Esophagus squamous epithelium (tissue), 5 donors: Measurements from ENCODE around the gene SOX6. TPM values are rescaled to one million over a fixed set of nuclear protein-coding genes. Genes with fewer than 3 reads are reported as not detected.

Source experiments
- DNase-seq: peaks from one replicate; lab custom pipeline; 2025; lab: John Stamatoyannopoulos, UW
- H3K27ac ChIP-seq, 4 donors: fragments of 200-600 bp; sonication (generic); one replicate each; pipeline ENCODE4 v1.5.1; 2016 to 2019; ENCODE audit warnings: mild to moderate bottlenecking in 1 of 4
- H3K27me3 ChIP-seq, 4 donors: fragments of 200-600 bp; sonication (generic); 1 replicate in 3 of 4; 2 replicates in 1 of 4; pipeline versions ENCODE4 v1.5.1 to v1.6.0; 2017 to 2021; ENCODE audit warnings: antibody characterized with exemption in 1 of 4
- H3K36me3 ChIP-seq, 3 donors: fragments of 200-600 bp; sonication (generic); one replicate each; pipeline ENCODE4 v1.5.1; 2016 to 2019
- H3K4me1 ChIP-seq, 3 donors: fragments of 200-600 bp; sonication (generic); one replicate each; pipeline ENCODE4 v1.5.1; 2017 to 2019
- H3K4me3 ChIP-seq, 4 donors: fragments of 200-600 bp; sonication (generic); 1 replicate in 3 of 4; 2 replicates in 1 of 4; pipeline ENCODE4 v1.5.1; 2016 to 2019; ENCODE audit warnings: mild to moderate bottlenecking in 2 of 4, moderate library complexity in 1 of 4
- H3K9me3 ChIP-seq, 3 donors: fragments of 200-600 bp; sonication (generic); one replicate each; pipeline ENCODE4 v1.5.1; 2016 to 2019
- POLR2A ChIP-seq, 4 donors: fragments of 450-650 bp; IDR thresholded peaks; one replicate each; pipeline ENCODE4 v1.6.1; 2017; ENCODE audit warnings: antibody characterized with exemption in 4 of 4, mild to moderate bottlenecking in 4 of 4, moderate library complexity in 3 of 4
- WGBS, 2 donors: methylation state at CpG; one replicate each; pipeline ENCODE4 v1.1.5; 2018; 5-methylcytosine and 5-hydroxymethylcytosine counted together
- intact Hi-C: fragments of 100-400 bp; cut with DNase I; formaldehyde crosslinking; loops from one replicate; pipeline ENCODE4 v1.15.0; 2022
- total RNA-seq, 4 donors: library from RNA; depleted of rRNA; stranded (reverse); fragments of >200 nt; gene quantifications; one replicate each; pipeline ENCODE4 v1.1.0, GENCODE V29; 2016
- TF ChIP-seq, protein P1 (sequence below), 6 experiments: fragments of 450-650 bp in 4 of 6; fragments of 200-600 bp in 2 of 6; sonication (generic) in 2 of 6; IDR thresholded peaks; one replicate each; pipeline ENCODE4 v1.5.1; 2016 to 2019; ENCODE audit warnings: antibody characterized with exemption in 6 of 6, mild to moderate bottlenecking in 4 of 6, moderate library complexity in 4 of 6
- donor health status: DM: yes; HTN: yes; CAD: no.

Gene SOX6
- total RNA-seq, 4 donors from 2014 or later: 7.8 to 16.0 (median 10.6) TPM

DNA sequence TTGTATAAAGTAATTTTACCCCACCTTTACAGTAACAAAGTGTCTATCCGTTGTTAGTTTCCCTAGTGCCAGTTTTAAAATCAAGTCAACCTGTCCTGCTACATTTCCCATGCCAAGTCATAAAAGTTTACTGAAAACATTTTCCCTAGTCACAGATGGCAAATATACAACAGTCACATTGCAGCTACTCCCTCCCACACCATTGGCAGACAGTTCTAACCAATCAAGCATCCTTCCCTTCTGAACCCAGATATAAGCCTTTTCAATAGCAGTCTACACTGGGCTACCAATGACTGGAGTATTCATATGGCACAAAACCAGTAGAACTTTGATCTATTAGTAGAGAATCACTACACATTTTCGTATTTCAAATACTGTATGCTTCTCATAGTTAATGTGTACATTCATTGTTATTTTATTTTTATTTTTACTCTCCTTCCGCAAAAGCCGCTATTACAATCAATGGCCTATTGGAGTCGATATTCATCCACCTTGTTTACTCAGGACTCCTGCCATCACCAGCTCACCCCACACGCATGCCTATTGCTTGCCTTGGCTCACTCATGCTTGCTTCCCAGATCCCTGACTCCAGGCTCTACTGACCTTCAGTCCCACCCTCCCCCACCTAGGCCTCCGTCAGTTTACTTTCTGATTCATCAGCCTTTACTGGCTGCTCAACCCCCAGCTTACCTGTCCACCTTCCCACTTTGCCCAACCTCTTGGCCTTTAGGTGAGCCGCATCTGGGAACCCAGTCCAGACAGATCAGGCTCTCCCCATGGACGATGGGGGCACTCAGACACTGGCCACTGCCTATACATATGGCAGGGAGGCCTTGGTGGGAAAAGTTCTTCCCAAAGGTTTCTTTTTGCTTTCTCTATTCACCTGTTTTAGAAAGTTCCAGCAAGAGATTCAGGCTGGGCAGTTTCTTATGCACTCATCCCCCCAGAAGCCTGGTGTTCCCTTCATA is 408.4 kb downstream of the SOX6 start:
- no peak overlapping the region for H3K27ac ChIP-seq
- no peak for DNase-seq
- no peaks in the 10 kb centered on the region for H3K36me3 ChIP-seq
- peaks cover 0 to 6% (median 0%) of the 10 kb centered on the region in 3 donors for H3K9me3 ChIP-seq
- WGBS, 2 donors: 85 to 93% methylated on average over 9 of the region's 9 CpGs
- peaks cover 0 to 10% (median 0%) of the 10 kb centered on the region in 3 donors for H3K4me1 ChIP-seq
- intact Hi-C loops: no loop called here
- TF ChIP-seq, protein P1, sequence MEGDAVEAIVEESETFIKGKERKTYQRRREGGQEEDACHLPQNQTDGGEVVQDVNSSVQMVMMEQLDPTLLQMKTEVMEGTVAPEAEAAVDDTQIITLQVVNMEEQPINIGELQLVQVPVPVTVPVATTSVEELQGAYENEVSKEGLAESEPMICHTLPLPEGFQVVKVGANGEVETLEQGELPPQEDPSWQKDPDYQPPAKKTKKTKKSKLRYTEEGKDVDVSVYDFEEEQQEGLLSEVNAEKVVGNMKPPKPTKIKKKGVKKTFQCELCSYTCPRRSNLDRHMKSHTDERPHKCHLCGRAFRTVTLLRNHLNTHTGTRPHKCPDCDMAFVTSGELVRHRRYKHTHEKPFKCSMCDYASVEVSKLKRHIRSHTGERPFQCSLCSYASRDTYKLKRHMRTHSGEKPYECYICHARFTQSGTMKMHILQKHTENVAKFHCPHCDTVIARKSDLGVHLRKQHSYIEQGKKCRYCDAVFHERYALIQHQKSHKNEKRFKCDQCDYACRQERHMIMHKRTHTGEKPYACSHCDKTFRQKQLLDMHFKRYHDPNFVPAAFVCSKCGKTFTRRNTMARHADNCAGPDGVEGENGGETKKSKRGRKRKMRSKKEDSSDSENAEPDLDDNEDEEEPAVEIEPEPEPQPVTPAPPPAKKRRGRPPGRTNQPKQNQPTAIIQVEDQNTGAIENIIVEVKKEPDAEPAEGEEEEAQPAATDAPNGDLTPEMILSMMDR (IDR thresholded peaks at IDR 0.05): no peak
- TF ChIP-seq POLR2A (IDR thresholded peaks at IDR 0.05): no peak
- no peaks in the 10 kb centered on the region for H3K27me3 ChIP-seq
- H3K4me3 ChIP-seq: no peak overlapping the region

DNA sequence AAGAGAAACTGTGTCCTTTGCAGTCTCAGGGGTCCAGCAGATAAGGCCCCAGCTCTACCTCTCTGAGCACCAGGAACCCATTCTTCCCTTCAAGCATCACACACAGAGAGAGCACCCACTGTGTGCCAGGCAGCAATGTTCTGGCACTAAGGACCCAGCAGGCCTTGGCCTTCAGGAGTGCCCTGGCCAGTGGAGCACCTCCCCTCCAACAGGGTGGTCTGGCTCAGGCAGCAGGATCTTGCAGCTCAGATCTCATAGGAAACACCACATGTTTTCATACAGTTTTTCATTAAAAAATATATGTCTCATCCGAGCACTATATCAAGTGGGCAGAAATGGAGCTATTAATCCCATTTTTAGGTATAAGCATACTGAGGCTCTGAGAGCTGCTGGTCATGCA is 410.6 kb downstream of the SOX6 start:
- Histone ChIP-seq H3K27me3 (no peaks in the 10 kb centered on the region), H3K36me3 (no peaks in the 10 kb centered on the region), H3K9me3 (peaks cover 0 to 6% (median 0%) of the 10 kb centered on the region in 3 donors), H3K4me1 (peaks cover 0 to 10% (median 0%) of the 10 kb centered on the region in 3 donors), H3K4me3 (no peak overlapping the region), H3K27ac (no peak overlapping the region)
- TF ChIP-seq, protein P1 (IDR thresholded peaks at IDR 0.05): no peak
- TF ChIP-seq POLR2A (IDR thresholded peaks at IDR 0.05): no peak
- intact Hi-C loops: no loop called here
- DNase-seq: no peak
- WGBS, 2 donors: 77 to 88% methylated on average over 1 of the region's 1 CpG

DNA sequence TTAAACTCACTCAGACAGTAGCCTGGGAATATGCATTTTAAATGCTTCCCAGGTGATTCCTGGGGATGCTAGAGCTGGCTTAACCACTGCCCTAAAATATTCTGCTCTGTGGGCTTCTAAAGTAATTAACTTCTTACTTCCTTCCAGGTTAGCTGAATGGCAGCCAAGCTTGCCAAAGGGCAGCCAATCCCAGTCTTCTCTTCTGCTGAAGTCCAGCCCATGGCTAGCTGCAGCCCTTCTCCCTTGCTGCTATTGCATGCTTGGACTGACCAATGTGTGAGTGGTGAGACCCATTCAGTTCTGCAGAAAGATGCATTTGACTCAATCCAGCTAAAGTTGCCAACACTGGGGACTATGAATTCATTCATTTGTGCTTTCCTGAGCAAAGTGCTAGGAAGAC is 411.9 kb downstream of the SOX6 start:
- Histone ChIP-seq H3K4me1 (peaks cover 0 to 10% (median 0%) of the 10 kb centered on the region in 3 donors), H3K36me3 (no peaks in the 10 kb centered on the region), H3K9me3 (peaks cover 0 to 6% (median 0%) of the 10 kb centered on the region in 3 donors), H3K4me3 (no peak overlapping the region), H3K27ac (no peak overlapping the region), H3K27me3 (no peaks in the 10 kb centered on the region)
- no peak for DNase-seq
- TF ChIP-seq, protein P1 (IDR thresholded peaks at IDR 0.05): no peak
- no peak for TF ChIP-seq POLR2A (IDR thresholded peaks at IDR 0.05)
- intact Hi-C loops: no loop called here

DNA sequence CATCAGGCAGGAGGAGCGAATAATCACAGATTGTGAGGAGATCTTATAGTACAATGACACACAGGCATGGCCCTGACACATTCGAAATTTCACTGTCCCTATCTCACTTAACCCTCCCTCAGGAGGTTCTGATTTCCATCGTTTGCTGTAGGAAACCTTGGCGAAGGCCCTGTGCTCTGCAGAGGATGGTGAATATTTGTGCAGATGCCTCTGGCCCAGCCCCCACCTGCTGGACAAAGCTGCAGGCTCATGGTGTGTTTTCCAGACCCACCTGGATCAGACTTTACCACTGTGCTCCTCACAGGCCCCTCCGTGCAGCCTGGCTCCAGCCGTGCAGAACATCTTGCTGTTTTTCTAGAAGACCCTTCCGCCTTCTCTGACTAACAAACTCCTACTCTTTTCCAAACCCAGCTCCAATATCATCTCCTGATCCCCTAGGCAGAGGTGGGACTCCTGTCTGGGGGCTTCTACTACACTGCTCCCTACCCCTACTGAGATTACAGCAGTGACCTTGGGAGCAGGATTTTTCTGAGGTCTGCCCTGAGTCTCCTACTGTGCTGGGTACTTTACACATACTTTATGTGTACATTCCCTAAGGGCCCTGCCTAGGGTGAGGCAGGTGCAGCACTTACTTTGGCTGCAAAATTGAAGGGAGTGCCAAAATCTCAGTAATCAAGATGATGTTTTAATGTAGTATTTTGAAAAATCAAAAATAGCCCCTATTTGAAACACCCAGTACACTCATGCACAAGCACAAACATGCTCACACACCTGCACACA is 412.7 kb downstream of the SOX6 start:
- Histone ChIP-seq H3K27ac (no peak overlapping the region), H3K27me3 (no peaks in the 10 kb centered on the region), H3K9me3 (peaks cover 0 to 6% (median 0%) of the 10 kb centered on the region in 3 donors), H3K4me1 (peaks cover 0 to 10% (median 0%) of the 10 kb centered on the region in 3 donors), H3K4me3 (no peak overlapping the region), H3K36me3 (no peaks in the 10 kb centered on the region)
- TF ChIP-seq, protein P1 (IDR thresholded peaks at IDR 0.05): no peak
- DNase-seq: no peak
- 71 to 77% methylated on average over 4 to 7 of the region's 7 CpGs for WGBS, 2 donors
- intact Hi-C loops: no loop called here
